ENCODE measurements around the gene CRY2.

DNA sequence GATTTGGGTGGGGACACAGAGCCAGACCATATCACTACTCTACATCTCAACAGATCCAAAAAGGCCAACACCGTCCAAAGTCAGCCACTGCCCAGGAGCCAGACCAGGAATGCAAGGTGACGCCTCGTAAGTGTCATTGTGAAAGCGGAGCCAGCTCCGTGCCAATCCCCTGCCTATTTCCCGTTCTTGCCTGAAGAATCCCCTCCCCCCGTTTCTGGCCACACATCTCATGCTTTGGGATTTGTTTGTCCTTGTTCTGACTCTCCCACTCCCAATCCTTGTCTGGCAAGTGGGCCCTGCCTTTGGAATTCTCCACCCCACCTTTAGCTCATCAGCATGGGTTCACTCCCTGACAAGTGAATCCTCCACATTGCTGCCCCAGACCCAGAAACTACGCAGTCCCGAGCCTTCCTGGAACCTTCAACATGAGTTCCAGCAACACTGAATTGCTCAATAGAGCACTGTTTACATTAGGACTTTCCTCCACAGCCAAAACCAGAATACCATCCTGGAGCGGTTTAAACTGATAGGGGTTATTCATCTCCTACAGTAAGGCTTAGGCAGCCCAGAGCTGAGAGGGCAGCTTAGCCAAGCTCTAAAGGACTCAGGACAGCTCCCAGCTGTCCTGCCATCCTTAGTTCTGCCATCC lies 48.4 kb upstream of the CRY2 start:
- no peak for TF ChIP-seq GATA3 (IDR thresholded peaks at IDR 0.05; ENCODE audit: low read depth, low read length)
- TF ChIP-seq GATA2 (IDR thresholded peaks at IDR 0.05; ENCODE audit: low read depth, low read length), result no peak

All from SH-SY5Y (cell line).